SU-DHL-6 (cell line): ENCODE data around the gene SHROOM2.

Experiments used
- CTCF ChIP-seq: fragments of 200-600 bp; sonication (generic); IDR thresholded peaks from one replicate; pipeline ENCODE4 v1.5.1; 2017; ENCODE audit warnings: antibody characterized with exemption, mild to moderate bottlenecking, low read length, moderate library complexity; ENCODE audit not compliant: insufficient read depth, poor library complexity, severe bottlenecking
- EZH2phosphoT487 ChIP-seq: fragments of 200-600 bp; sonication (generic), shearing (Covaris generic); conservative IDR thresholded peaks from 2 replicates; pipeline ENCODE4 v1.6.1; 2018; ENCODE audit warnings: mild to moderate bottlenecking, antibody characterized with exemption, low read length, moderate library complexity, mixed read lengths

GRCh38 chrX:9875801-9876200 is 89.6 kb downstream of the SHROOM2 start:
- no peak for TF ChIP-seq CTCF
- TF ChIP-seq EZH2phosphoT487 = no peak
